Loucy (cell line): ENCODE data around the gene QSER1.

Source experiments
- H2AFZ ChIP-seq: fragments of 200-600 bp; sonication (generic); 2 replicates; pipeline ENCODE4 v1.6.0; 2016; ENCODE audit warnings: antibody characterized with exemption, mild to moderate bottlenecking, low read length, moderate library complexity
- H3F3A ChIP-seq: fragments of 200-600 bp; 2 replicates; pipeline ENCODE4 v1.6.0; 2016; ENCODE audit warnings: antibody characterized with exemption, low read depth, mild to moderate bottlenecking
- H3K27me3 ChIP-seq: fragments of 200-600 bp; sonication (generic); 2 replicates; pipeline ENCODE4 v1.6.1; 2014; ENCODE audit warnings: low read length, mild to moderate bottlenecking; ENCODE audit not compliant: insufficient read depth, poor library complexity, severe bottlenecking
- H3K36me3 ChIP-seq: fragments of 200-600 bp; sonication (generic); 2 replicates; pipeline ENCODE4 v1.6.1; 2016; ENCODE audit warnings: low read length; ENCODE audit not compliant: insufficient read depth
- H3K4me1 ChIP-seq: fragments of 200-600 bp; sonication (generic); 2 replicates; pipeline ENCODE4 v1.5.1; 2014; ENCODE audit warnings: low read length, mild to moderate bottlenecking; ENCODE audit not compliant: insufficient read depth, poor library complexity, severe bottlenecking
- H3K4me2 ChIP-seq: fragments of 200-600 bp; sonication (generic); 2 replicates; pipeline ENCODE4 v1.6.0; 2014; ENCODE audit warnings: antibody characterized with exemption, low read length, low read depth, mild to moderate bottlenecking; ENCODE audit not compliant: poor library complexity, severe bottlenecking
- H3K4me3 ChIP-seq: fragments of 200-600 bp; sonication (generic); 2 replicates; pipeline ENCODE4 v1.5.1; 2014; ENCODE audit warnings: low read length, mild to moderate bottlenecking, mixed read lengths; ENCODE audit not compliant: poor library complexity, severe bottlenecking
- H3K79me2 ChIP-seq: fragments of 200-600 bp; sonication (generic); 2 replicates; pipeline ENCODE4 v1.6.1; 2014; ENCODE audit warnings: low read length; ENCODE audit not compliant: insufficient read depth
- H3K9ac ChIP-seq: fragments of 200-600 bp; sonication (generic); 2 replicates; pipeline ENCODE4 v1.6.0; 2014; ENCODE audit warnings: mild to moderate bottlenecking, low read depth, low read length, moderate library complexity; ENCODE audit not compliant: poor library complexity, severe bottlenecking
- H3K9me2 ChIP-seq: fragments of 200-600 bp; sonication (generic); replicated peaks from 2 replicates; pipeline ENCODE4 v1.6.1; 2016; ENCODE audit warnings: low read depth, low read length, mixed read lengths
- H3K9me3 ChIP-seq: fragments of 200-600 bp; sonication (generic); 2 replicates; pipeline ENCODE4 v1.6.1; 2014; ENCODE audit warnings: mild to moderate bottlenecking, antibody characterized with exemption, low read length, low read depth; ENCODE audit not compliant: insufficient read depth
- H4K20me1 ChIP-seq: fragments of 200-600 bp; sonication (generic); 2 replicates; pipeline ENCODE4 v1.6.0; 2014; ENCODE audit warnings: antibody characterized with exemption, low read length, mild to moderate bottlenecking; ENCODE audit not compliant: insufficient read depth, poor library complexity, severe bottlenecking
- CTCF ChIP-seq: fragments of 200-600 bp; sonication (generic); conservative IDR thresholded peaks from 2 replicates; pipeline ENCODE4 v1.5.1; 2014; ENCODE audit warnings: mild to moderate bottlenecking, antibody characterized with exemption, low read length
- EZH2phosphoT487 ChIP-seq: fragments of 200-600 bp; IDR thresholded peaks from 2 replicates; pipeline ENCODE4 v1.6.1; 2018; ENCODE audit warnings: antibody characterized with exemption, mild to moderate bottlenecking, moderate library complexity, borderline replicate concordance

Gene QSER1

GRCh38 chr11:32919338-32919737 lies 26.7 kb downstream of the QSER1 start:
- Histone ChIP-seq H3K4me2 (no peak overlapping the region), H3K9ac (no peak overlapping the region), H3K79me2 (peaks cover 96% of the 10 kb centered on the region), H2AFZ (no peak overlapping the region), H3K4me1 (peaks cover 17% of the 10 kb centered on the region), H3K9me2 (no peaks in the 10 kb centered on the region), H3K4me3 (no peak overlapping the region), H4K20me1 (peaks cover 43% of the 10 kb centered on the region), H3K9me3 (no peaks in the 10 kb centered on the region), H3K36me3 (no peaks in the 10 kb centered on the region; the same call in 1 of the 2 replicates), H3F3A (no peaks in the 10 kb centered on the region), H3K27me3 (no peaks in the 10 kb centered on the region)
- no peak for TF ChIP-seq CTCF
- no peak for TF ChIP-seq EZH2phosphoT487

GRCh38 chr11:32920570-32920969 lies 28.0 kb downstream of the QSER1 start:
- peaks cover 93% of the 10 kb centered on the region for H3K79me2 ChIP-seq

GRCh38 chr11:32921204-32921603 lies 28.6 kb downstream of the QSER1 start:
- Histone ChIP-seq H3K27me3 (no peaks in the 10 kb centered on the region), H4K20me1 (peaks cover 42% of the 10 kb centered on the region), H3K4me1 (peaks cover 17% of the 10 kb centered on the region), H3K4me3 (no peak overlapping the region), H3K79me2 (peaks cover 93% of the 10 kb centered on the region), H2AFZ (no peak overlapping the region), H3K4me2 (no peak overlapping the region), H3K9ac (no peak overlapping the region), H3F3A (no peaks in the 10 kb centered on the region), H3K9me2 (no peaks in the 10 kb centered on the region), H3K36me3 (no peaks in the 10 kb centered on the region; the same call in 1 of the 2 replicates), H3K9me3 (no peaks in the 10 kb centered on the region)
- TF ChIP-seq CTCF (no peak), EZH2phosphoT487 (no peak)

More at GRCh38 chr11:32920570-32920969, 28.0 kb downstream of the QSER1 start:
- Histone ChIP-seq H3K4me2 (no peak overlapping the region), H3K4me1 (peaks cover 17% of the 10 kb centered on the region), H3K4me3 (no peak overlapping the region), H3K9me3 (no peaks in the 10 kb centered on the region), H3K27me3 (no peaks in the 10 kb centered on the region), H3K9me2 (no peaks in the 10 kb centered on the region), H3K9ac (no peak overlapping the region), H4K20me1 (peaks cover 41% of the 10 kb centered on the region), H3F3A (no peaks in the 10 kb centered on the region), H3K36me3 (no peaks in the 10 kb centered on the region; the same call in 1 of the 2 replicates), H2AFZ (no peak overlapping the region)
- no peak for TF ChIP-seq CTCF
- TF ChIP-seq EZH2phosphoT487: no peak
